Femur (tissue), 1 donor: ENCODE measurements around the gene HMGCL.

Experiments
- DNase-seq: peaks from one replicate; pipeline ENCODE4 v3.0.0-alpha.2; 2017

Gene HMGCL

DNA sequence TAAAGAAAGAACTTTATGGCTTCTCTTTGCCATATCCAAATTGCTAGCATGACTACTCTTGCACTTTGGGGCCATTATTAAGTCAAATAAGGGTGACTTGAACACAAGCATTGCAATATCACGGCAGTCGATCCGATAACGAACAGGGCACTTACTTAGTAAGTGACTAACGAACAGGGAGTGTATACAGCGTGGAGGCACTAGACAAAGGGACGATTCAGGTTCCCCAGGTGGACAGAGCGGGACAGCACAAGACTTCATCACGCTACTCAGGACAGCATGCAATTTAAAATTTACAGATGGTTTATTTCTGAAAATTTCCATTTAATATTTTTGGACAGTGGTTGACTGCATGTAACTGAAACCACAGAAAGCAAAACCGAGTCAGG is 52.4 kb downstream of the HMGCL start:
- DNase-seq: no peak

DNA sequence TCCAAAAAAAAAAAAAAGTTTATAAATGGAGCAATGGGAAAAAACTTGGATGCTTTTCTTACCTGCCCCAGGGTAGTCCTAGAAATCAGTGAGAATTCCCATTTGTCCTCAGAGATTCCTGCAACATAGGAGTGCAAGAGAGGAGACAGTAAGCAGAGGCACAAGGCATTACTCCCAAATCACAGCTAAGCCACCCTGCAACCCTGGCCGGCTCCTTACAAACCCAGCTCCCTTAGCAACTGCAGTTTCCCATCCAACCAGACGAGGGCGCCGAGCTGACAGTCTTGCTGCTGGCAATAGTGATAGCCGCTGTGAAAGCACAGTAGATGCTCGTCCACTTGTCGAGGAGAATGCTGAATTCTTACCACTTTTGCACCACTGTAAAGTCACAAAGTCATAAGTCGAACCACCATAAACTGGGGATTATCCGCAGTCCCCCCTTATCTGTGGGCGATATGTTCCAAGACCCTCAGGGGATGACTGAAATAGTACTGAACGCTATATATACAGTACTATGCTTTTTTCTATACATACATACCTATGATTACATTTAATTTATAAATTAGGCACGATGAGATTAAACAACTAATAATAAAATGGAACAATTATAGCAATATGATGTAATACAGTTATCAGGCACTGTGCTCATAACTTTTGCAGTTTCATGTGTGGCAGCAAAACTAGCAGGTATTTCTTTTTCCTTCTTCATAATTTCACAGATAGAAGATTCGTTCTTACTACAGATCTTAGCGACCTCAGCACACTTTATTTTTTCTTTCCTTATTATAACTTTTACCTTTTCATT is 53.0 kb downstream of the HMGCL start:
- DNase-seq: peak; percentile 89

DNA sequence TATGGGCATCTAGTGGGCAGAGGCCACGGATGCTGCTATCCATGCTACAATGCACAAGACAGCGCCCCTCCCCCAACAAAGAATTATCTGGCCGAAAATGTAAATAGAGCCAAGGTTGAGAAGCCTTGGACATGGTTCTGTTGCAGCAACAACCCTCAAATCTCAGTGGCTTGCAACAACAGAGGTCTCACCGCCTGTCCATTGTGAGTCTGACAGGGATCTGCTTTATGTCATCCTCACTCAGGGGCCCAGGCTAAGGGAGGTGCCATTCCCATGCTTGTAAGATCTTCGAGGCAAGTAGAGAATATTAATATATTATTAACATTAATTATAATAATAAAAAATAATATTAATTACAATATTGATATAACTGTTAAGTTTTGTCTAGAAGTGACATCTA is 56.5 kb downstream of the HMGCL start:
- no peak for DNase-seq

DNA sequence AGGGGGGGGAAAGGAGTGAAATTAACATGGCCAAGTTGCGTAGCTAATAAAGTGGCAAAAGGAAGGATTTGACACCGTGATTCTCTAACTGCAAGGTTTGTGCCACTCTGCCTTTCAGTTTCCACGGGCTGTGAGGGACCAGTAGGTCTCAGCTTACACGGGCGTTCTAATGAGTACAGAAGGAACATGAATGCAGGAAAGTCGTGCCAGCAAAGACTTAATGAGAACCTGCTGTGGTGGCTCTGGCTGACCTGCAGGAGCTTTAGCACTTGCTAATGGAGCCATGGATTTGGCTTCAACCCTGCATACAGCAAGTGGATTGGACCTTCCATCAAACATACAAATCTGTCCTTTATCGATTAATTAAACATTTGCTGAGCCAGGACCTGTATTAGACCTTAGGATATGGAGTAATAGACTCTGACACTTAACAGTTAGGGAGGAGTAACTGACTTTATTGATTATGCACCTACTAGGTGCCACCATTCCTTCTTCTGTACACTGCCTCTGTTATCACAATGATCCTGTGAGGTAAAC is 62.1 kb downstream of the HMGCL start:
- DNase-seq: no peak

GRCh38 chr1:23759277-23759676 is 66.0 kb downstream of the HMGCL start:
- no peak for DNase-seq

GRCh38 chr1:23757812-23758211 is 67.4 kb downstream of the HMGCL start:
- DNase-seq: no peak

- DNase-seq: no peak
Measured at GRCh38 chr1:23756676-23757075, 68.6 kb downstream of the HMGCL start.

- no peak for DNase-seq
Measured at GRCh38 chr1:23752909-23753308, 72.3 kb downstream of the HMGCL start.
